ENCODE results near the gene DENND6B. TPM values are rescaled to one million over a fixed set of nuclear protein-coding genes. Genes with fewer than 3 reads are reported as not detected.

DENND6B gene
- total RNA-seq, 2 experiments from 2014 or later, result 3.1 to 3.6 TPM

GRCh38 chr22:50294319-50294656 is 32.5 kb downstream of the DENND6B start:
- H3K4me1 Mint-ChIP-seq, result peaks cover 12% of the 10 kb centered on the region
- POLR2A ChIA-PET, result no interaction called here
- H3K9me3 Mint-ChIP-seq, result no peaks in the 10 kb centered on the region
- no peak for DNase-seq
- no peak overlapping the region for H3K4me3 Mint-ChIP-seq
- H3K27ac Mint-ChIP-seq, result no peak overlapping the region
- CTCF ChIA-PET, result interaction anchor here (0.6 to 5.4 kb wide), 3 partner anchors 10 to 199 kb away, joined by 3 to 38 read pairs (median 4); no protein-coding TSS in a partner anchor
- no peaks in the 10 kb centered on the region for H3K36me3 Mint-ChIP-seq (ENCODE audit: low read depth)
- peaks cover 24% of the 10 kb centered on the region for H3K27me3 Mint-ChIP-seq

DNA sequence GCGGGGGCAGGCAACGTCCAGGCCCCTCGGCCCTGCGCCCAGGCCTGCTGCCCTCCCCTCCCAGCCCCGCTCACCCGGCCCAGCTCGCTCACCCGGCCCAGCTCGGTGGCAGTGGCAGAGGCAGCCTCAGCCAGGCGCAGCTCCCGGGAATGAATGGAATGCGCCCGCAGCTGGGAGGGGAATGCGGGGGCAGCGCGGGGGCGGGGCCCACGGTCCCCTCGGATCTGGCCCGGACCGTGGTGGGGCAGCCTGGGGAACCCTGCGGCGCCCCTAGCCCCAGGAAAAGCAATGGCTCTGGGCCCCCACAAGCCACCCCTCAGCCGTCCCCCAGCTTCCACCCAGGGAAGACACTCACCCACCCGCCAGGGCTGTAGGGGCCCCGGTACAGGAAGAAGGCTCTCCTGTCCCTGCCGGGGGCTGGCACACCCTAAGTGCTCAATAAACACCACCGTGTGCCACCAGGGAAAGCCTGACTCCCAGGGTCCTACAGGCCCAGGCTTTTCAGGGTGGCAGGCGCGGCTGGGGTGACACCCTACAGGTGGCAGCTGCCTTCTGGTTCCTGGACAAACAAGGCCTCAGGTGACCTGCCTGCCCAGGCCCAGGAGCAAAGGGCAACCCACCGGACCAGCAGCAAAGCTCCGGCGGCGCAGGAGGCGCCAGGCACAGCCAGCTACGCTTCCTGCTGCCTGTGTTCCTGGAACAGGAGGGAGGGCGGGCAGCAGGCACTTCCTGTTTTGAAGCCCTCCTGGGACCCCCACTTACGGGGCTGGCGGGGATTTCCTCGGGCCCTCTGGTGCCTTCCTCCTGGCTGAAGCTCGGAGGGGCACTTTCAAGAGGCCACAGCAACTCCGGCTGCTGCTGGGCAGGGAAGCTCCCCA is 33.1 kb downstream of the DENND6B start:
- no peak for DNase-seq
- Mint-ChIP-seq H3K27ac (no peak overlapping the region), H3K9me3 (no peaks in the 10 kb centered on the region), H3K27me3 (peaks cover 22% of the 10 kb centered on the region), H3K4me3 (no peak overlapping the region), H3K36me3 (ENCODE audit: low read depth) (no peaks in the 10 kb centered on the region), H3K4me1 (peaks cover 12% of the 10 kb centered on the region)
- ChIA-PET CTCF (interaction anchor here (0.6 to 5.4 kb wide), 3 partner anchors 11 to 200 kb away, joined by 3 to 38 read pairs (median 4); no protein-coding TSS in a partner anchor), POLR2A (no interaction called here)

- peaks cover 20% of the 10 kb centered on the region for H3K27me3 Mint-ChIP-seq
- H3K27ac Mint-ChIP-seq, result peak overlapping the region; percentile 0
- no peaks in the 10 kb centered on the region for H3K9me3 Mint-ChIP-seq
- ChIA-PET POLR2A (no interaction called here), CTCF (interaction anchor here (5.4 kb wide), 1 partner anchor 17 kb away, joined by 38 read pairs; no protein-coding TSS in a partner anchor)
- DNase-seq, result no peak
- H3K4me3 Mint-ChIP-seq, result peak overlapping the region; percentile 9
- no peaks in the 10 kb centered on the region for H3K36me3 Mint-ChIP-seq (ENCODE audit: low read depth)
- peaks cover 12% of the 10 kb centered on the region for H3K4me1 Mint-ChIP-seq
Observed at GRCh38 chr22:50292643-50293440, 34.0 kb downstream of the DENND6B start.

DNA sequence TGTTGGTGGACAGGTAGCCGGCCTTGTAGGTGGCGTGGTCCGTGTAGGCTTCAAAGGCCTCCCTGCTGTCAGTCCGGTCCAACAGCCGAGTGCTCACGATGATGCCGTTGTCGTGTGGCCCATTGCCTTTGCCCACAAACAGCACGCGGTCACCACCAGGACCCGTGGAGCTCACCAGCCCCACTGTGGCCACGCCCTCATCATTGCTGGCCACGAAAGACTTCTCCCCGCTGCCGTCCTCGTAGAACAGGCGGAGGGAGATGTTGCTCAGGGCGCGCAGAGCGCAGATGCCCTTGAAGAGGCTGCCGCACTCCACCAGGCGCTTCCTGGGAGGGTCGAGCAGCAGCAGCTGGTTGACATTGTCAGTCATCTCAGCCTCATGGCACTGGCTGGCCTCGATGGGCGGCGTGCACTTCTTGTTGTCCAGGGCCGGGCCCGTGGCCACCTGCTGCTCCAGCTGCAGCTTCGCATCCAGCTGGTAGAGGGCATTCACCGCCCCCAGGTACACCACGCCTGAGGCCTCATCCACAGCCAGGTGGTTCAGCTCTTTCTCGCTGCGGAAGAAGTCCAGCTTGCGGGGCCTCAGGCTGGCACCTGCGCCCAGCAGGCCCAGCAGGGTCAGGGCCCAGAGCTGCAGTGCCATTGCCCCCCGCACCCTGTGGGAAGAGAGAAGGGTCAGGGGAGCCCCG is 36.7 kb downstream of the DENND6B start:
- Mint-ChIP-seq H3K36me3 (ENCODE audit: low read depth) (no peaks in the 10 kb centered on the region), H3K27me3 (peaks cover 20% of the 10 kb centered on the region), H3K4me1 (peaks cover 12% of the 10 kb centered on the region), H3K9me3 (no peaks in the 10 kb centered on the region), H3K27ac (no peak overlapping the region), H3K4me3 (no peak overlapping the region)
- ChIA-PET CTCF (interaction anchor here (0.9 to 5.4 kb wide), 2 partner anchors 14 to 102 kb away, joined by 3 to 38 read pairs; no protein-coding TSS in a partner anchor), POLR2A (no interaction called here)
- DNase-seq, result no peak

DNA sequence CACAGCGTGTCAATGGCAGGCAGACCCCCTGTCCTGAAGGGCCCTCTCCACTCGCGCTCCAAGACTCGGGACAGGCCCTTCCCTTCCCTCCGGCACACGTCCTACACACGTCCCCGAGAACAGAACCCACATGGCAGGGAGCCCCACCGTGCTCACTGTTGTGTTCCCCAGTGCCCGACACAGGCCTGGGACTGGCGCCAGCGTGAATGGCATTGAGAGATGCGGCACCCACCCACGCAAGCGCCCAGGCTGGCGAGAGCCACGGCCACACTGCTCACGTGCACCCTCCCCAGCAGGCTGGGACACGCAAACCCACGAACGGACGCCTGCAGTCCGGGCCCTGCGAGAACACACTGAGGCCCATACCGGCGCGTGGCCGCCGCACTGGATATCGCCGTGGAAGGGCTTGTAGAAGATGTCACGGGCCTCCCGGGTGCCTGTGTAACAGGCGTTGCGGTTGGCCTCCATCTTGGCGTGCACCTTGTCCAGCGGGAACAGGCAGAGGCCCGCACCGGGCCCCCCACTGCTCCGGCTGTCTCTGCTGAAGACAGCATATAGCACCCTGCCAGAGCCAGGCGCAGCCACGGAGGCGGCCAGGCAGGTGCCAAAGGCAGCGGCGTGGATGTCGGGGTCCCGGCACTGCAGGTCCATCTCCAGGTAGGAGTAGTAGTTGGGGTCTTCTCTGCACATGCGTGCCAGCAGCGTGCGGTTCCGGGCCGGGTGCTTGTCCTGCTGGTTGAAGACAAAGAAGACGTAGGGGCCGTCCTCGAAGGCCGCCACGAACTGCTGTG is 37.5 kb downstream of the DENND6B start:
- no peak overlapping the region for H3K27ac Mint-ChIP-seq
- H3K4me1 Mint-ChIP-seq, result peaks cover 12% of the 10 kb centered on the region
- no peak for DNase-seq
- POLR2A ChIA-PET, result no interaction called here
- CTCF ChIA-PET, result interaction anchor here (5.4 kb wide), 1 partner anchor 13 kb away, joined by 38 read pairs; no protein-coding TSS in a partner anchor
- no peak overlapping the region for H3K4me3 Mint-ChIP-seq
- peaks cover 18% of the 10 kb centered on the region for H3K27me3 Mint-ChIP-seq
- no peaks in the 10 kb centered on the region for H3K9me3 Mint-ChIP-seq
- no peaks in the 10 kb centered on the region for H3K36me3 Mint-ChIP-seq (ENCODE audit: low read depth)

- Mint-ChIP-seq H3K36me3 (ENCODE audit: low read depth) (no peaks in the 10 kb centered on the region), H3K4me3 (no peak overlapping the region), H3K9me3 (no peaks in the 10 kb centered on the region), H3K27me3 (peaks cover 12% of the 10 kb centered on the region), H3K4me1 (peaks cover 9% of the 10 kb centered on the region), H3K27ac (no peak overlapping the region)
- CTCF ChIA-PET, result interaction anchor here (0.8 kb wide), 1 partner anchor 11 kb away, joined by 3 read pairs; no protein-coding TSS in a partner anchor
- POLR2A ChIA-PET, result no interaction called here
- no peak for DNase-seq
Observed at GRCh38 chr22:50287731-50288130, 39.1 kb downstream of the DENND6B start.

GRCh38 chr22:50286701-50287318 is 40.0 kb downstream of the DENND6B start:
- no peak overlapping the region for H3K27ac Mint-ChIP-seq
- peaks cover under 1% of the 10 kb centered on the region for H3K4me1 Mint-ChIP-seq
- no peaks in the 10 kb centered on the region for H3K9me3 Mint-ChIP-seq
- no peak overlapping the region for H3K4me3 Mint-ChIP-seq
- peaks cover 4% of the 10 kb centered on the region for H3K27me3 Mint-ChIP-seq
- H3K36me3 Mint-ChIP-seq (ENCODE audit: low read depth), result no peaks in the 10 kb centered on the region
- ChIA-PET CTCF (no interaction called here), POLR2A (no interaction called here)
- no peak for DNase-seq

GRCh38 chr22:50286275-50286674 is 40.5 kb downstream of the DENND6B start:
- ChIA-PET CTCF (no interaction called here), POLR2A (no interaction called here)
- no peaks in the 10 kb centered on the region for H3K36me3 Mint-ChIP-seq (ENCODE audit: low read depth)
- DNase-seq, result no peak
- no peaks in the 10 kb centered on the region for H3K9me3 Mint-ChIP-seq
- H3K4me3 Mint-ChIP-seq, result no peak overlapping the region
- H3K4me1 Mint-ChIP-seq, result no peaks in the 10 kb centered on the region
- H3K27ac Mint-ChIP-seq, result no peak overlapping the region
- no peaks in the 10 kb centered on the region for H3K27me3 Mint-ChIP-seq

DNA sequence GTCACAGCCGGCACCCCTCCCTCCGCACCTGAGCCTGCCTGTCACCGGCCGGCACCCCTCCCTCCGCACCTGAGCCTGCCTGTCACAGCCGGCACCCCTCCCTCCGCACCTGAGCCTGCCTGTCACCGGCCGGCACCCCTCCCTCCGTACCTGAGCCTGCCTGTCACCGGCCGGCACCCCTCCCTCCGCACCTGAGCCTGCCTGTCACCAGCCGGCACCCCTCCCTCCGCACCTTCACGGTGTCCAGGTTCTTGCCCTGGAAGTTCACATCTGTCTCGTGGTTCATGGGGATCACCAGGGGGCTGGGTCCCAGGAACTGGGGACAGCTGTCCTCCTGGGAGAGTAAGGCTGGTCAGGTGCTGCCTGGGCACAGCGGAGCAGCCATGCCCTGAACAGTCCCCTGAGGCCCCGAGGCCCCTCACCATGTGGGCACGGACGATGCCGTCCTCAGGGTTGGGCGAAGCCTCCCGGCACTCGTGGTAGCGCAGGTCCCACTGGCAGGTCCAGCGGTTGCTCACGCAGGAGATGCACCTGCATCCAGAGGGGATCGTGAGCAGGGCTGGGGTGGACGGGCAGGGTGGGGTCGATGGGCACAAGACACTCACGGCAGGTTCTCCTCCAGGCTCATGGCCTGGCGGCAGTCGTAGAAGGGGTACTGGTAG is 41.1 kb downstream of the DENND6B start:
- no peak overlapping the region for H3K4me3 Mint-ChIP-seq
- ChIA-PET POLR2A (no interaction called here), CTCF (no interaction called here)
- no peak overlapping the region for H3K27ac Mint-ChIP-seq
- no peaks in the 10 kb centered on the region for H3K4me1 Mint-ChIP-seq
- no peak for DNase-seq
- H3K9me3 Mint-ChIP-seq, result no peaks in the 10 kb centered on the region
- no peaks in the 10 kb centered on the region for H3K36me3 Mint-ChIP-seq (ENCODE audit: low read depth)
- no peaks in the 10 kb centered on the region for H3K27me3 Mint-ChIP-seq

DNA sequence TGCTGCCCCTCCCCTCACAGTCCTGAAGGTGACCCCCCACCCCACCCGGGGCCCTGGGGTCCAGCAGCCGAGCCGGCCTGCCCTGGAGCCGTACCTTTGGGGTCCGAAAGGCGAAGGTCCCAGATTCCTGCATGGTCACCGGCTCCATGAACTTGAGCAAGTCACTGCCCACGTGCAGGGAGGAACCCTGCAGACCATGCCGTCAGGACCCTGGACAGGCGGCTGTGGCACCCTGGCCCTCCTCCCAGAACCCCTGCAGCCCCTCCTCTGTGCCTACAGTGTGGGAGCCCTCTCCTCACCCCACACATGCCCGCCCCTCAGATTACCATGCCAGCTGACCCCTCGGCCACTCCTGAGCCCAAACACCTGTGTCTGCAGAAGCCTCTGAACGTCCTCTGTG is 42.3 kb downstream of the DENND6B start:
- no peaks in the 10 kb centered on the region for H3K27me3 Mint-ChIP-seq
- ChIA-PET POLR2A (no interaction called here), CTCF (no interaction called here)
- H3K9me3 Mint-ChIP-seq, result no peaks in the 10 kb centered on the region
- no peaks in the 10 kb centered on the region for H3K4me1 Mint-ChIP-seq
- no peak overlapping the region for H3K4me3 Mint-ChIP-seq
- no peak overlapping the region for H3K27ac Mint-ChIP-seq
- DNase-seq, result no peak
- no peaks in the 10 kb centered on the region for H3K36me3 Mint-ChIP-seq (ENCODE audit: low read depth)

GRCh38 chr22:50283821-50284220 is 43.0 kb downstream of the DENND6B start:
- no peak overlapping the region for H3K27ac Mint-ChIP-seq
- H3K4me1 Mint-ChIP-seq, result no peaks in the 10 kb centered on the region
- CTCF ChIA-PET, result no interaction called here
- H3K27me3 Mint-ChIP-seq, result no peaks in the 10 kb centered on the region
- no peak overlapping the region for H3K4me3 Mint-ChIP-seq
- H3K9me3 Mint-ChIP-seq, result no peaks in the 10 kb centered on the region
- H3K36me3 Mint-ChIP-seq (ENCODE audit: low read depth), result no peaks in the 10 kb centered on the region
- DNase-seq, result no peak
- POLR2A ChIA-PET, result no interaction called here

Data from activated CD4-positive, alpha-beta T cell treated with anti-CD3 and anti-CD28 coated beads, Interleukin-2, amount 10 ng/mL, durations not matched to agents 7 days and 5 days (primary cell).